ENCODE data around the gene SKAP2. TPM values are rescaled to one million over a fixed set of nuclear protein-coding genes. Genes with fewer than 3 reads are reported as not detected.

The SKAP2 gene
- total and polyA plus RNA-seq, 9 donors = 6.3 to 15.1 (median 9.6) TPM

- Histone ChIP-seq H3K9me3 (replicated peaks; ENCODE audit: control insufficient read depth, low read depth, low read length) (no peaks in the 10 kb centered on the region), H3K36me3 (ENCODE audit: control insufficient read depth, insufficient read depth, low read length) (no peaks in the 10 kb centered on the region), H3K4me1 (ENCODE audit: control insufficient read depth, insufficient read depth, low read length) (peaks cover 7% of the 10 kb centered on the region), H3K27ac (ENCODE audit: low read length) (no peak overlapping the region), H3K4me3 (ENCODE audit: low read length) (no peak overlapping the region), H3K27me3 (ENCODE audit: control insufficient read depth, insufficient read depth, low read length) (no peaks in the 10 kb centered on the region)
- no CpG with 5 or more reads among the region's 4 CpGs for WGBS (ENCODE audit: insufficient coverage)
- peak; percentile 48 for DNase-seq
These were observed 175.4 kb downstream of the SKAP2 start for GRCh38 chr7:26688936-26689506.

- Histone ChIP-seq H3K27me3 (ENCODE audit: control insufficient read depth, insufficient read depth, low read length) (no peaks in the 10 kb centered on the region), H3K27ac (ENCODE audit: low read length) (no peak overlapping the region)
These were observed 176.0 kb downstream of the SKAP2 start for GRCh38 chr7:26688388-26688787.

GRCh38 chr7:26687032-26687431 lies 177.4 kb downstream of the SKAP2 start:
- H3K27ac ChIP-seq (ENCODE audit: low read length) = peak overlapping the region; percentile 79
- H3K4me1 ChIP-seq (ENCODE audit: control insufficient read depth, insufficient read depth, low read length) = peaks cover 7% of the 10 kb centered on the region
- H3K9me3 ChIP-seq (replicated peaks; ENCODE audit: control insufficient read depth, low read depth, low read length) = no peaks in the 10 kb centered on the region
- H3K4me3 ChIP-seq (ENCODE audit: low read length) = no peak overlapping the region
- no peak for DNase-seq
- no CpG with 5 or more reads among the region's 4 CpGs for WGBS (ENCODE audit: insufficient coverage)
- H3K27me3 ChIP-seq (ENCODE audit: control insufficient read depth, insufficient read depth, low read length) = no peaks in the 10 kb centered on the region
- no peaks in the 10 kb centered on the region for H3K36me3 ChIP-seq (ENCODE audit: control insufficient read depth, insufficient read depth, low read length)

More at GRCh38 chr7:26688388-26688787, 176.0 kb downstream of the SKAP2 start:
- DNase-seq = no peak
- H3K4me3 ChIP-seq (ENCODE audit: low read length) = no peak overlapping the region
- H3K4me1 ChIP-seq (ENCODE audit: control insufficient read depth, insufficient read depth, low read length) = peaks cover 7% of the 10 kb centered on the region
- no peaks in the 10 kb centered on the region for H3K36me3 ChIP-seq (ENCODE audit: control insufficient read depth, insufficient read depth, low read length)
- no peaks in the 10 kb centered on the region for H3K9me3 ChIP-seq (replicated peaks; ENCODE audit: control insufficient read depth, low read depth, low read length)

- DNase-seq = peak; percentile 98
- Histone ChIP-seq H3K36me3 (ENCODE audit: control insufficient read depth, insufficient read depth, low read length) (no peaks in the 10 kb centered on the region), H3K4me1 (ENCODE audit: control insufficient read depth, insufficient read depth, low read length) (peaks cover 6% of the 10 kb centered on the region), H3K27me3 (ENCODE audit: control insufficient read depth, insufficient read depth, low read length) (no peaks in the 10 kb centered on the region), H3K4me3 (ENCODE audit: low read length) (no peak overlapping the region), H3K27ac (ENCODE audit: low read length) (peak overlapping the region; percentile 79), H3K9me3 (replicated peaks; ENCODE audit: control insufficient read depth, low read depth, low read length) (no peaks in the 10 kb centered on the region)
- 14% methylated on average over 1 of the region's 2 CpGs for WGBS (ENCODE audit: insufficient coverage)
These were observed 177.9 kb downstream of the SKAP2 start for GRCh38 chr7:26686448-26686981.

GRCh38 chr7:26685606-26686005 lies 178.8 kb downstream of the SKAP2 start:
- WGBS (ENCODE audit: insufficient coverage) = no CpG with 5 or more reads among the region's 4 CpGs
- Histone ChIP-seq H3K27me3 (ENCODE audit: control insufficient read depth, insufficient read depth, low read length) (no peaks in the 10 kb centered on the region), H3K9me3 (replicated peaks; ENCODE audit: control insufficient read depth, low read depth, low read length) (no peaks in the 10 kb centered on the region), H3K27ac (ENCODE audit: low read length) (no peak overlapping the region), H3K36me3 (ENCODE audit: control insufficient read depth, insufficient read depth, low read length) (no peaks in the 10 kb centered on the region), H3K4me1 (ENCODE audit: control insufficient read depth, insufficient read depth, low read length) (peaks cover 4% of the 10 kb centered on the region), H3K4me3 (ENCODE audit: low read length) (no peak overlapping the region)
- no peak for DNase-seq

GRCh38 chr7:26684447-26684846 lies 179.9 kb downstream of the SKAP2 start:
- no peak overlapping the region for H3K27ac ChIP-seq (ENCODE audit: low read length)
- WGBS (ENCODE audit: insufficient coverage) = 90% methylated on average over 2 of the region's 3 CpGs
- no peaks in the 10 kb centered on the region for H3K27me3 ChIP-seq (ENCODE audit: control insufficient read depth, insufficient read depth, low read length)

GRCh38 chr7:26683277-26683676 lies 181.1 kb downstream of the SKAP2 start:
- H3K4me1 ChIP-seq (ENCODE audit: control insufficient read depth, insufficient read depth, low read length) = peaks cover 3% of the 10 kb centered on the region
- no peak for DNase-seq
- H3K27ac ChIP-seq (ENCODE audit: low read length) = no peak overlapping the region
- WGBS (ENCODE audit: insufficient coverage) = no CpG with 5 or more reads among the region's 1 CpG
- no peak overlapping the region for H3K4me3 ChIP-seq (ENCODE audit: low read length)
- H3K9me3 ChIP-seq (replicated peaks; ENCODE audit: control insufficient read depth, low read depth, low read length) = no peaks in the 10 kb centered on the region
- no peaks in the 10 kb centered on the region for H3K27me3 ChIP-seq (ENCODE audit: control insufficient read depth, insufficient read depth, low read length)
- H3K36me3 ChIP-seq (ENCODE audit: control insufficient read depth, insufficient read depth, low read length) = no peaks in the 10 kb centered on the region

More at GRCh38 chr7:26684447-26684846, 179.9 kb downstream of the SKAP2 start:
- no peak for DNase-seq
- Histone ChIP-seq H3K4me3 (ENCODE audit: low read length) (no peak overlapping the region), H3K36me3 (ENCODE audit: control insufficient read depth, insufficient read depth, low read length) (no peaks in the 10 kb centered on the region), H3K9me3 (replicated peaks; ENCODE audit: control insufficient read depth, low read depth, low read length) (no peaks in the 10 kb centered on the region), H3K4me1 (ENCODE audit: control insufficient read depth, insufficient read depth, low read length) (peaks cover 3% of the 10 kb centered on the region)

GRCh38 chr7:26681819-26682418 lies 182.5 kb downstream of the SKAP2 start:
- H3K4me1 ChIP-seq (ENCODE audit: control insufficient read depth, insufficient read depth, low read length) = peaks cover 3% of the 10 kb centered on the region
- peak; percentile 65 for DNase-seq
- H3K4me3 ChIP-seq (ENCODE audit: low read length) = no peak overlapping the region
- no CpG with 5 or more reads among the region's 3 CpGs for WGBS (ENCODE audit: insufficient coverage)
- no peaks in the 10 kb centered on the region for H3K27me3 ChIP-seq (ENCODE audit: control insufficient read depth, insufficient read depth, low read length)
- no peaks in the 10 kb centered on the region for H3K36me3 ChIP-seq (ENCODE audit: control insufficient read depth, insufficient read depth, low read length)
- H3K27ac ChIP-seq (ENCODE audit: low read length) = no peak overlapping the region
- H3K9me3 ChIP-seq (replicated peaks; ENCODE audit: control insufficient read depth, low read depth, low read length) = no peaks in the 10 kb centered on the region

GRCh38 chr7:26680587-26680986 lies 183.8 kb downstream of the SKAP2 start:
- Histone ChIP-seq H3K27me3 (ENCODE audit: control insufficient read depth, insufficient read depth, low read length) (no peaks in the 10 kb centered on the region), H3K4me3 (ENCODE audit: low read length) (no peak overlapping the region), H3K27ac (ENCODE audit: low read length) (no peak overlapping the region), H3K4me1 (ENCODE audit: control insufficient read depth, insufficient read depth, low read length) (no peaks in the 10 kb centered on the region), H3K36me3 (ENCODE audit: control insufficient read depth, insufficient read depth, low read length) (no peaks in the 10 kb centered on the region), H3K9me3 (replicated peaks; ENCODE audit: control insufficient read depth, low read depth, low read length) (no peaks in the 10 kb centered on the region)
- 100% methylated on average over 1 of the region's 1 CpG for WGBS (ENCODE audit: insufficient coverage)
- DNase-seq = no peak

- no peak for DNase-seq
- 87% methylated on average over 2 of the region's 4 CpGs for WGBS (ENCODE audit: insufficient coverage)
These were observed 189.1 kb downstream of the SKAP2 start for GRCh38 chr7:26675143-26675887.

More at GRCh38 chr7:26675143-26675887, 189.1 kb downstream of the SKAP2 start:
- Histone ChIP-seq H3K36me3 (ENCODE audit: control insufficient read depth, insufficient read depth, low read length) (no peaks in the 10 kb centered on the region), H3K4me3 (ENCODE audit: low read length) (no peak overlapping the region), H3K27ac (ENCODE audit: low read length) (no peak overlapping the region), H3K27me3 (ENCODE audit: control insufficient read depth, insufficient read depth, low read length) (no peaks in the 10 kb centered on the region), H3K4me1 (ENCODE audit: control insufficient read depth, insufficient read depth, low read length) (no peaks in the 10 kb centered on the region), H3K9me3 (replicated peaks; ENCODE audit: control insufficient read depth, low read depth, low read length) (no peaks in the 10 kb centered on the region)
